Measurements from ENCODE around the gene ELAVL2.

ELAVL2 gene

GRCh38 chr9:23665051-23665450 is 161.0 kb downstream of the ELAVL2 start:
- no peaks in the 10 kb centered on the region for H3K9me3 ChIP-seq
- no peaks in the 10 kb centered on the region for H3K27me3 ChIP-seq (ENCODE audit: low read depth)
- no peak for DNase-seq (ENCODE audit: low spot score in 2 of 2)
- in situ Hi-C loops (cut with MboI; ENCODE audit: low sequenced_read_pairs): no loop called here
- no peak overlapping the region for H3K4me3 ChIP-seq
- peaks cover 2% of the 10 kb centered on the region; the same call in 1 of the 2 replicates for H3K36me3 ChIP-seq (replicated peaks)
- H3K4me1 ChIP-seq: no peaks in the 10 kb centered on the region

DNA sequence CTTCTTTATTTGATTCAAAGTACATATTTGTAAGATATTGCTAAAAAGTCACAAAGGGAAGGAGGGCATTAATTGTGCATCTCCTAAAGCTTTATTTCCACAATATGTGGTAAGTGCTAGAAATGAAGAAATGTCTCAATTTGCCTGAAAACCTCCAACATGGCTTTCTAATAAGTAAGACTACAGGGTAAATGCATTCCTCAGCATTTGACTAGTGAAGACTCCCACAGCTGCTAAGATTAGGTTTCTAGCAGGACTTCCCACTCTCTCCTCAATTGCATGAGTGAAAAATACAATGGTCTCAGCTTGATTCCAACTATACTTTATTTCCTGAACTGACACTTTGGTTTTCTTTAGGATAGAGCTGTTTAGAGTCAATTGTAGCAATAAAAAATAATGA is 162.1 kb downstream of the ELAVL2 start:
- no peak overlapping the region for H3K4me3 ChIP-seq
- H3K27me3 ChIP-seq (ENCODE audit: low read depth): no peaks in the 10 kb centered on the region
- H3K36me3 ChIP-seq (replicated peaks): peaks cover 2% of the 10 kb centered on the region; the same call in 1 of the 2 replicates
- DNase-seq (ENCODE audit: low spot score in 2 of 2): no peak
- no peaks in the 10 kb centered on the region for H3K9me3 ChIP-seq
- in situ Hi-C loops (cut with MboI; ENCODE audit: low sequenced_read_pairs): no loop called here
- H3K4me1 ChIP-seq: no peaks in the 10 kb centered on the region; the same call in 1 of the 2 replicates

DNA sequence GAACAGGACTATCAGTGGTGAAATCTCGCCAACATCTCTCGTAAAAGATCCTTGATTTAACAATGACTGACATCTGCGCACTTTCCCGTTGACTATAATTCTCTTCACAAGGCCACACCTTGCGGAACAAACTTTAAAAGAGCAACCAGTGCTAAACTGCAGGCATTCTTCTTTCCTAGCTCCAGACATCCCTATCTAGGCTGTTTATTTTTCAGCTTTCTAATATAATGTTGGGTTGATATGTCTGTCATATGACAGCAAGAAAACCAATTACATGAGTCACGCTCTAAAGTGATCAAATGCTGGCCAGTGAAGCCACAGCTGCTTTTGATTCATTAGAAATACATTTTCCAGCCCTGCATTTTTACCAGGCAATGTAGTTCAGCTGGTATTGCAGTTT is 162.5 kb downstream of the ELAVL2 start:
- no peaks in the 10 kb centered on the region for H3K27me3 ChIP-seq (ENCODE audit: low read depth)
- H3K4me3 ChIP-seq: no peak overlapping the region
- no peaks in the 10 kb centered on the region for H3K9me3 ChIP-seq
- H3K4me1 ChIP-seq: no peaks in the 10 kb centered on the region; the same call in 1 of the 2 replicates
- no peak for DNase-seq (ENCODE audit: low spot score in 2 of 2)
- in situ Hi-C loops (cut with MboI; ENCODE audit: low sequenced_read_pairs): no loop called here
- peaks cover 1% of the 10 kb centered on the region; the same call in 1 of the 2 replicates for H3K36me3 ChIP-seq (replicated peaks)

- Histone ChIP-seq H3K4me3 (no peak overlapping the region), H3K4me1 (no peaks in the 10 kb centered on the region; the same call in 1 of the 2 replicates), H3K27me3 (ENCODE audit: low read depth) (no peaks in the 10 kb centered on the region), H3K36me3 (replicated peaks) (no peaks in the 10 kb centered on the region; the same call in 1 of the 2 replicates), H3K9me3 (no peaks in the 10 kb centered on the region)
- DNase-seq (ENCODE audit: low spot score in 2 of 2): no peak
- in situ Hi-C loops (cut with MboI; ENCODE audit: low sequenced_read_pairs): no loop called here
Measured at GRCh38 chr9:23663125-23663524, 162.9 kb downstream of the ELAVL2 start.

- Histone ChIP-seq H3K4me3 (no peak overlapping the region), H3K36me3 (replicated peaks) (no peaks in the 10 kb centered on the region; the same call in 1 of the 2 replicates), H3K27me3 (ENCODE audit: low read depth) (no peaks in the 10 kb centered on the region), H3K4me1 (no peaks in the 10 kb centered on the region; the same call in 1 of the 2 replicates), H3K9me3 (no peaks in the 10 kb centered on the region)
- no peak for DNase-seq (ENCODE audit: low spot score in 2 of 2)
- in situ Hi-C loops (cut with MboI; ENCODE audit: low sequenced_read_pairs): no loop called here
Measured at GRCh38 chr9:23662320-23662719, 163.7 kb downstream of the ELAVL2 start.

- H3K36me3 ChIP-seq (replicated peaks): no peaks in the 10 kb centered on the region; the same call in 1 of the 2 replicates
- in situ Hi-C loops (cut with MboI; ENCODE audit: low sequenced_read_pairs): no loop called here
- DNase-seq (ENCODE audit: low spot score in 2 of 2): no peak
- H3K9me3 ChIP-seq: no peaks in the 10 kb centered on the region
- no peaks in the 10 kb centered on the region for H3K27me3 ChIP-seq (ENCODE audit: low read depth)
- H3K4me1 ChIP-seq: no peaks in the 10 kb centered on the region; the same call in 1 of the 2 replicates
- no peak overlapping the region for H3K4me3 ChIP-seq
Measured at GRCh38 chr9:23659346-23660006, 166.6 kb downstream of the ELAVL2 start.

DNA sequence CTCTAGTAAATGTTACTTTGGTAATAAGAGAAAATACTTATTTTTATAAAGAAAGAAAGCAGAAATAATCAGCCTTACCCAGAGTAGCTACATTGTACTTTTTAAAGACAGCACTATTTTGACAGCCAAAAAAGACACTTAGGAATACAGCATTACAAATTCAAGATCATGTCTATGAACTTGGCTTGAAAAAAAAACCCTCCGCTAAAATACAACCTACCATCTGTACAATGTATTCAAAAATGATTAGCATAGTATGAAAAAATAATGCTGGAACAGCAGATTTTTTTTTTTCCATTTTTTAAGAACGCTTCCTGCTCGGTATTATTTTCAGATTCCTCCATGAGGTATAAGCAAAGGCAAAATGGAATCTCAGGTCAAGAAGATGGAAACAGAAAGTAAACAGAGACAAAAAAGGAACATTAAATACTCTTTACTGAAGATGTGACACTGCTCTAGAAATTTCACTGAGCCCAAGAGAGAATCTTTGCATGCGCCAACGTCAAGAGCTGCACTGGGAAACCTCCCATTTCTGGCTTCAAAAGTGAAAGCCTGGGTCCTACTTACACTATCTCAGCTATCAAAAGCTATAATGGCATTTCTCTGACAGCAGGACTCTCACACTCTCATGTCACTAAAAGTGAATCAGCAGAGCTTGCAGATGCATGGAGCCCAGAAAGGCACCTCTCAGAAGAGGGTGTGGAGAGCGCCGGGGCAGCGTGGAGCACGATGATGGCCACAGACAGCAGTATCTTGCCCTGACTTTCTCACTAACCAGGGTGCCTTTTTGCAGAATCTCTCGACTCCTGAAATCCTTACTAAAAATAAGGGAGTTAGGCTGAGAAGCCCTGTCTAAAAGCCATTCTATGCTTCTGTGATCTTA is 167.4 kb downstream of the ELAVL2 start:
- Histone ChIP-seq H3K36me3 (replicated peaks) (no peaks in the 10 kb centered on the region; the same call in 1 of the 2 replicates), H3K27me3 (ENCODE audit: low read depth) (no peaks in the 10 kb centered on the region), H3K9me3 (no peaks in the 10 kb centered on the region), H3K4me3 (no peak overlapping the region), H3K4me1 (no peaks in the 10 kb centered on the region; the same call in 1 of the 2 replicates)
- in situ Hi-C loops (cut with MboI; ENCODE audit: low sequenced_read_pairs): no loop called here
- DNase-seq (ENCODE audit: low spot score in 2 of 2): no peak

GRCh38 chr9:23651051-23651450 is 175.0 kb downstream of the ELAVL2 start:
- no peak for DNase-seq (ENCODE audit: low spot score in 2 of 2)
- Histone ChIP-seq H3K36me3 (replicated peaks) (peaks cover 6% of the 10 kb centered on the region; the same call in 1 of the 2 replicates), H3K4me1 (no peaks in the 10 kb centered on the region), H3K9me3 (no peaks in the 10 kb centered on the region), H3K4me3 (no peak overlapping the region), H3K27me3 (ENCODE audit: low read depth) (no peaks in the 10 kb centered on the region)
- in situ Hi-C loops (cut with MboI; ENCODE audit: low sequenced_read_pairs): no loop called here

DNA sequence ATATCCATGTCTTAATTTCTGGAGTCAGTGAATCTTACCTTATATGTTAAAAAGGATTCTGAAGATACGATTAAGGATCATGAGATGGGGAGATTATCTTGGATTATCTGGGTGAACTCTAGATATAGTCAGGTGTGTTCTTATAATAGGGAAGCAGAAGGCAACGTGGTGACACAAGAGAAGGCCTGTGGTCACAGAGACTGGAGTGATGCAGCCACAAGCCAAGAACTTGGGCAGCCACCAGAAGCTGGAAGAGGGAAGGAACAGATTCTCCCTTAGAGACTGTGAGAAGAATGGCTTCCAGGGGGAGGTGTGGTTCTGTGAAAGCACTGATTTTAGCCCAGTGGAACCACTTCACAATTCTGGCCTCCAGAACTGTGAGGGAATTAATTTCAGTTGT is 177.4 kb downstream of the ELAVL2 start:
- H3K27me3 ChIP-seq (ENCODE audit: low read depth): no peaks in the 10 kb centered on the region
- in situ Hi-C loops (cut with MboI; ENCODE audit: low sequenced_read_pairs): no loop called here
- no peaks in the 10 kb centered on the region for H3K4me1 ChIP-seq
- no peaks in the 10 kb centered on the region for H3K9me3 ChIP-seq
- H3K36me3 ChIP-seq (replicated peaks): peaks cover 6% of the 10 kb centered on the region; the same call in 1 of the 2 replicates
- no peak for DNase-seq (ENCODE audit: low spot score in 2 of 2)
- H3K4me3 ChIP-seq: no peak overlapping the region

- in situ Hi-C loops (cut with MboI; ENCODE audit: low sequenced_read_pairs): no loop called here
- Histone ChIP-seq H3K4me3 (no peak overlapping the region), H3K4me1 (no peaks in the 10 kb centered on the region), H3K27me3 (ENCODE audit: low read depth) (no peaks in the 10 kb centered on the region), H3K9me3 (no peaks in the 10 kb centered on the region), H3K36me3 (replicated peaks) (peaks cover 6% of the 10 kb centered on the region; the same call in 1 of the 2 replicates)
- no peak for DNase-seq (ENCODE audit: low spot score in 2 of 2)
Measured at GRCh38 chr9:23644896-23645295, 181.1 kb downstream of the ELAVL2 start.

DNA sequence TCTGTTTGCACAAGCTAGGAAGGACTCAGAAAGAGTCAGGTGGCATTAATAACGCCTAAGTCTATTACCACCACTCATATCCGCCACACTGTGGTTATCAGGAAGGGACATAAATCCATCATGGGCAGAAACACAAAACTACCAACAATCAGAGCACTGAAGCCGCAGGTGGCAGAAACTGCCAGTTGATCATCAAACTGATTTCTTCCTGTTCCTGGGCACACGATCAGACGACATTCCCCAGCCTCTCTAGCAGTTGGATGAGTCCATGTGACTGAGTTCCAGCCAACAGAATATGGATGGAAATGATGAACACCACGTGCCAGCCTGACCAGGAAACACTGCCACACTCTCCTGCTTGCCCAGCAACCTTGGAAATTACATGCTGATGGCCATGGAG is 181.7 kb downstream of the ELAVL2 start:
- peaks cover 1% of the 10 kb centered on the region; the same call in 1 of the 2 replicates for H3K36me3 ChIP-seq (replicated peaks)
- no peak overlapping the region for H3K4me3 ChIP-seq
- H3K27me3 ChIP-seq (ENCODE audit: low read depth): no peaks in the 10 kb centered on the region
- no peaks in the 10 kb centered on the region for H3K4me1 ChIP-seq
- in situ Hi-C loops (cut with MboI; ENCODE audit: low sequenced_read_pairs): no loop called here
- no peak for DNase-seq (ENCODE audit: low spot score in 2 of 2)
- H3K9me3 ChIP-seq: no peaks in the 10 kb centered on the region

DNA sequence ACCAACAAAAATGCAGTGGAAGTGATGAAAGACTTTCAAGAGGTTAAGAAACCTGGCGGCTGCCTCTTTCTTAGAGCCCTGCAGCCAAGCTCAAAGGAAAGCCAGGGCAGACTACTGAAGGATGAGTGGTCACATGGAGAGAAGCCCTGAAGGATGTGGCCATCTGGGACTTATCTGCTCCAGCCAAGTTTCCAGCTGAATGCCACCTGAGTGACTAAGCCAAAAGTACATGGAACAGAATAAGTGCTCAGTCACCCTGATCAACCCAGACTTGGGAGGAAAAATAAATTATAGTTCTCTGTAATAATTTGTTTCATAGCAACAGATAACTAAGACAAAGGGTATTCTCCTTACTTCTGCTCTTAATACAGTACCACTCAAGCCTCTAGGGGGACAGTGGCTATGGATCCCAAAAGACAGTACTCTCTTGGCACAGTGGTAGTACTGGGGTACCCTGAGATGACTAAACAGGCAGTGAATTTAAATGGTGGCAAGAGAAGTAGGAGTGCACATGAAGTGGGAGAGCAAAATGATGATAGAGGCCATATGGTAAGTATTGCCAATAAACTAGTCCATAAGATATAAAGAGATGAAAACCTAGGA is 182.3 kb downstream of the ELAVL2 start:
- no peaks in the 10 kb centered on the region for H3K9me3 ChIP-seq
- H3K36me3 ChIP-seq (replicated peaks): no peaks in the 10 kb centered on the region; the same call in 1 of the 2 replicates
- no peaks in the 10 kb centered on the region for H3K4me1 ChIP-seq
- H3K4me3 ChIP-seq: no peak overlapping the region
- no peaks in the 10 kb centered on the region for H3K27me3 ChIP-seq (ENCODE audit: low read depth)
- in situ Hi-C loops (cut with MboI; ENCODE audit: low sequenced_read_pairs): no loop called here
- no peak for DNase-seq (ENCODE audit: low spot score in 2 of 2)
